Esophagus muscularis mucosa (tissue), 4 donors: ENCODE measurements around the gene NAT14. TPM values are rescaled to one million over a fixed set of nuclear protein-coding genes. Genes with fewer than 3 reads are reported as not detected.

Experiments used
- DNase-seq: peaks from one replicate; pipeline ENCODE4 v3.0.0-alpha.2; 2017; ENCODE audit errors: extremely low spot score
- H3K27ac ChIP-seq, 4 donors: fragments of 200-600 bp; sonication (generic); replicated peaks in 1 of 4; 1 replicate in 3 of 4; 2 replicates in 1 of 4; pipeline ENCODE4 v1.5.1; 2016 to 2019; ENCODE audit warnings: mild to moderate bottlenecking in 1 of 4
- H3K27me3 ChIP-seq, 4 donors: fragments of 200-600 bp; sonication (generic); one replicate each; pipeline versions ENCODE4 v1.5.1 to v1.6.0; 2016 to 2019
- H3K36me3 ChIP-seq, 4 donors: fragments of 200-600 bp; sonication (generic); one replicate each; pipeline ENCODE4 v1.5.1; 2016 to 2019
- H3K4me1 ChIP-seq, 4 donors: fragments of 200-600 bp; sonication (generic); one replicate each; pipeline ENCODE4 v1.5.1; 2016 to 2019
- H3K4me3 ChIP-seq, 4 donors: fragments of 200-600 bp; sonication (generic); 1 replicate in 2 of 4; 2 replicates in 2 of 4; pipeline ENCODE4 v1.5.1; 2016 to 2019; ENCODE audit warnings: mild to moderate bottlenecking in 4 of 4, moderate library complexity in 1 of 4
- H3K9me3 ChIP-seq, 4 donors: fragments of 200-600 bp; sonication (generic); 1 replicate in 3 of 4; 2 replicates in 1 of 4; pipeline ENCODE4 v1.5.1; 2016 to 2019
- EP300 ChIP-seq: sonication (generic); formaldehyde crosslinking; IDR thresholded peaks from one replicate; pipeline ENCODE4 v1.6.1; 2017; ENCODE audit warnings: antibody characterized with exemption
- POLR2A ChIP-seq: fragments of 450-650 bp; IDR thresholded peaks from one replicate; pipeline ENCODE4 v1.6.1; 2017; ENCODE audit warnings: antibody characterized with exemption, moderate library complexity, mild to moderate bottlenecking, low read depth
- POLR2AphosphoS5 ChIP-seq, 2 donors: sonication (generic); formaldehyde crosslinking; IDR thresholded peaks; one replicate each; pipeline ENCODE4 v1.6.1; 2017; ENCODE audit warnings: antibody characterized with exemption in 2 of 2
- WGBS: methylation state at CpG from one replicate; pipeline ENCODE4 v1.1.5; 2018; 5-methylcytosine and 5-hydroxymethylcytosine counted together
- intact Hi-C: fragments of 100-400 bp; cut with DNase I; formaldehyde crosslinking; loops from one replicate; pipeline ENCODE4 v1.15.1; 2023
- total RNA-seq, 4 donors: library from RNA; depleted of rRNA; stranded (reverse); fragments of >200 nt; gene quantifications; one replicate each; pipeline versions ENCODE4 v1.1.0 to v1.2.1, GENCODE V29; 2016
- TF ChIP-seq, protein P1 (sequence below), 3 experiments: fragments of 200-600 bp in 2 of 3; fragments of 450-650 bp in 1 of 3; sonication (generic) in 2 of 3; IDR thresholded peaks; one replicate each; pipeline ENCODE4 v1.5.1; 2017 to 2019; ENCODE audit warnings: antibody characterized with exemption in 3 of 3, mild to moderate bottlenecking in 2 of 3, moderate library complexity in 1 of 3

Gene NAT14
- total RNA-seq, 4 donors from 2014 or later, result 5.8 to 14.2 (median 10.2) TPM

DNA sequence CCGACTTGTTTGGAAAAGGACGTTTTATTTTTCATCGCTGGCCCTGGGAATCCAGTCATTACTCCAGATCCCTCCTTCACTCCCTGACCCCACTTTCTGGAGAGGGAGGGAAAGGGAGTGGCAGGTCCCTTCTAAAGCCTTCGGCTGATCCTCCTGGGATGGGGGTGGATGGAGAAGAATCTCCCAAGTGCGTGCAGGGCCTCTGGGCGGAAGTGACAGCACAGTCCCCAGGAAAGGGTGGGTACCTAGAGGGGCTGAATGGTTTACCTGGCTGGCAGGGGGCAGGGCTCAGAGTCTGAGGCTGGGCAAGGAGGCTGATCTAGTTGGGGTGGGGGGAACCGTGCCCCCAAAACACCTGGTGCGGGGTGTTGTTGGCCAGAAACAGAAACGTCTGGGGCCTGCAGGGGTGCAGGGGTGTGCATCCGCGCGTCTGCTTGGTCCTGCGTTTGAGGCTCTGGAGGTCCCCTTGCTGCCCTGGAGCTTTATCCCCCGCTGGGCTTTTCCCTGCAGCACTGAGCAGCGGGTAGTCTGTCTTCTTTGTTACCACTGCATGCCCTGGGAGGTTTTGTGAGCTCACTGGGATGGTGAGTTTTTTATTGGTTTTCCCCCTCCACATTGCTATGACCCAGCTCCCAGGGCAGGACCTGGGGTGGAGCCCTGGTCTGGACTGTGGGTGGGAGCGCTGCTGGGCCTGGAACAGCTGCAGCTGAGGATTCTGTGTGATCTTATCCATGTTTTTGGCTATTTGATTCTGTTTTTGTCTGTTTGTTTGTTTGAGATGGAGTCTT is 11.6 kb upstream of the NAT14 start:
- Histone ChIP-seq H3K27ac (peak overlapping the region in 1 of 4 donors; percentile 27), H3K9me3 (no peaks in the 10 kb centered on the region), H3K4me3 (no peak overlapping the region), H3K27me3 (no peaks in the 10 kb centered on the region), H3K4me1 (peaks cover 17 to 22% (median 21%) of the 10 kb centered on the region in 4 donors), H3K36me3 (no peaks in the 10 kb centered on the region)
- no peak for DNase-seq
- TF ChIP-seq POLR2AphosphoS5 (IDR thresholded peaks at IDR 0.05) (no peak), EP300 (no peak), POLR2A (no peak)
- TF ChIP-seq, protein P1, sequence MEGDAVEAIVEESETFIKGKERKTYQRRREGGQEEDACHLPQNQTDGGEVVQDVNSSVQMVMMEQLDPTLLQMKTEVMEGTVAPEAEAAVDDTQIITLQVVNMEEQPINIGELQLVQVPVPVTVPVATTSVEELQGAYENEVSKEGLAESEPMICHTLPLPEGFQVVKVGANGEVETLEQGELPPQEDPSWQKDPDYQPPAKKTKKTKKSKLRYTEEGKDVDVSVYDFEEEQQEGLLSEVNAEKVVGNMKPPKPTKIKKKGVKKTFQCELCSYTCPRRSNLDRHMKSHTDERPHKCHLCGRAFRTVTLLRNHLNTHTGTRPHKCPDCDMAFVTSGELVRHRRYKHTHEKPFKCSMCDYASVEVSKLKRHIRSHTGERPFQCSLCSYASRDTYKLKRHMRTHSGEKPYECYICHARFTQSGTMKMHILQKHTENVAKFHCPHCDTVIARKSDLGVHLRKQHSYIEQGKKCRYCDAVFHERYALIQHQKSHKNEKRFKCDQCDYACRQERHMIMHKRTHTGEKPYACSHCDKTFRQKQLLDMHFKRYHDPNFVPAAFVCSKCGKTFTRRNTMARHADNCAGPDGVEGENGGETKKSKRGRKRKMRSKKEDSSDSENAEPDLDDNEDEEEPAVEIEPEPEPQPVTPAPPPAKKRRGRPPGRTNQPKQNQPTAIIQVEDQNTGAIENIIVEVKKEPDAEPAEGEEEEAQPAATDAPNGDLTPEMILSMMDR (IDR thresholded peaks at IDR 0.05), result no peak
- intact Hi-C loops, result no loop called here
- WGBS, result 71% methylated on average over 16 of the region's 16 CpGs

DNA sequence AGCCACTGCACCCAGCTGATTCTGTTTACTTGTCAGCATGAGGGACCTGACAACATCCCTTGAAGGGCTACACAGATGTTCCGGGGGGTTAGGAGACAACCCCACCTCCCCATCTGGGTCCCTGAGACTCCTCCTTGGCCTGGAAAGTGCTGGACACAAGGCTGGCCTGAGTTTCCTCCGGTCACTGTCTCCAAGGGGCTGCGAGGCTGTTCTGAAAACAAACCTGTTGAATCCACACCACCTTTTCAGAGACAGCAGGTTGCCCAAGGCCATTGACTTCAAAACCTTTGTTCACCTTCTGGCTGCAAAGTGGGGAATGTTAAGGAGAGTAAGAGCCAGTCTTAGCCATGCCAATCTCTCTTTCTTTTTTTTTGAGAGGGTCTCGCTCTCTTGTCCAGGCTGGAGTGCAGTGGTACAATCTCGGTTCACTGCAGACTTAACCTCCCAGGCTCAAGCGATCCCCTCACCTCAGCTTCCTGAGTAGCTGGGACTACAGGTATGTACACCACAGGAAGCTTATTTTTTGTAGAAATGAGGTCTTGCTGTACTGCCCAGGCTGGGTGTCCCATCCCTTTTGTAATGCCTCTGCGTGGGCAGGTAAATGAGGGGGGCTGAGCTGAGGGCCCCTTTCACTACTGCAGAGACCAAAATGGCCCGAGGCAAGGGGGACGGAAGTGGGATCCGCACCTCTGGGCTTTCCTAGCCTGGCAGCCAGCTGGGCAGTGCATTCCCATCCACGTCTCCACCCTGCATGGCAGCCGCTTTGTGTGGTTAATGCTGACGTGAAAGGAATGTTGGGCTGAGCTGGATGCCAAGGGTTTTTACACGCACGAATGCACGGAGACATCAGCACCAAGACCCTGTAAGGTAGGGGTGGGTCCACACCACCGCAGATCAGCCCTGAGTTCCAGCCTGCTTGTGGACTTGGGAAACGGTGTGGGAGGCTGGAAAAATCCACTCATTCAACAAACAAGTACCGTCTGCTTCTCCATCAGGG is 10.4 kb upstream of the NAT14 start:
- Histone ChIP-seq H3K9me3 (no peaks in the 10 kb centered on the region), H3K27me3 (no peaks in the 10 kb centered on the region), H3K4me3 (no peak overlapping the region), H3K27ac (peak overlapping the region in 1 of 4 donors; percentile 96), H3K36me3 (no peaks in the 10 kb centered on the region), H3K4me1 (peaks cover 22 to 28% (median 24%) of the 10 kb centered on the region in 4 donors)
- no peak for DNase-seq
- WGBS, result 81% methylated on average over 14 of the region's 19 CpGs
- TF ChIP-seq, protein P1 (IDR thresholded peaks at IDR 0.05), result no peak
- TF ChIP-seq POLR2AphosphoS5 (IDR thresholded peaks at IDR 0.05), result no peak
- TF ChIP-seq EP300, result no peak
- no peak for TF ChIP-seq POLR2A
- intact Hi-C loops, result no loop called here

DNA sequence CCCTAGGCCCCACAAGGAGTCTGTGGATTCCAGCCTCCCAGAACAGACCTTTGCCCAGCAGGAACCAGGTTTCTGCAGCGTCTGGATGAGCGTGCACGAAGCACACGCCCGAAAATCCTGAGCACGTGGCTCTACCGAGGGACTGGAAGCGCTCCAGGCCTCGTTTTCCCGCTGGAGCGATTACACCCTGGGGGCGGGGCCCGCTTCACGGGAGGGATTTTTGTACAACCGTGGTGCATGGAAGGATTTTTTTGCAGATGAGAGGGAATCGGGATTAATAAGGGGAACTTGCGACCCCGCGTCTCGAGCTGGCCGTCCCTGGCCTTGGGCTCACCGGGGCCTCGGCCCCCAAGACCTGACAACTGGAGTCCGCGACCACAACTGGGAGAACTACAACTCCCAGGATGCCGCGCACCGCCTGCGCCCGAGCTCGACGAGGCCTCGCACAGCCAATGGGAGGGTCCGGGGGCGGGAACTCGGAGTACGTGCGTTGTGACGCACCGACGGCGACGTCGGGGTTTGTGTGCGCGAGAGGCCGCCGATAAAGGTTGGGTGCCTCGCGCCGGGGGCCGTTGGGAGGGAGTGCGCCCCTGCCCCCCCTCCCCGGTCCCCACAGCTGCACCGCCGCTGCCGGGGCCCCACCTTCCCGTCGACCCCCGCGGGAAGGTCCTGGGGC is 8.8 kb upstream of the NAT14 start, which contains the start of gene ZNF628:
Gene ZNF628, plus strand, starts transcription at position 518 of the 676 bp plus-strand sequence. CDS start 3,294 bp downstream, outside the sequence.
- intact Hi-C loops, result no loop called here
- 2% methylated on average over 22 of the region's 61 CpGs for WGBS
- peak within 1 kb of the TSS; percentile 95 to 96 (median 96) for H3K27ac ChIP-seq
- peak; percentile 79 for TF ChIP-seq POLR2A
- TF ChIP-seq EP300, result no peak
- TF ChIP-seq, protein P1 (IDR thresholded peaks at IDR 0.05), result no peak
- peak; percentile 90 to 98 for TF ChIP-seq POLR2AphosphoS5 (IDR thresholded peaks at IDR 0.05)
- peaks cover 22 to 28% (median 24%) of the 10 kb centered on the region in 4 donors for H3K4me1 ChIP-seq
- peak within 1 kb of the TSS; percentile 67 to 90 (median 67) for H3K4me3 ChIP-seq
- peaks cover 0 to 6% (median 4%) of the 10 kb centered on the region in 4 donors for H3K36me3 ChIP-seq
- H3K27me3 ChIP-seq, result no peaks in the 10 kb centered on the region
- no peaks in the 10 kb centered on the region for H3K9me3 ChIP-seq
- DNase-seq, result peak; percentile 99

DNA sequence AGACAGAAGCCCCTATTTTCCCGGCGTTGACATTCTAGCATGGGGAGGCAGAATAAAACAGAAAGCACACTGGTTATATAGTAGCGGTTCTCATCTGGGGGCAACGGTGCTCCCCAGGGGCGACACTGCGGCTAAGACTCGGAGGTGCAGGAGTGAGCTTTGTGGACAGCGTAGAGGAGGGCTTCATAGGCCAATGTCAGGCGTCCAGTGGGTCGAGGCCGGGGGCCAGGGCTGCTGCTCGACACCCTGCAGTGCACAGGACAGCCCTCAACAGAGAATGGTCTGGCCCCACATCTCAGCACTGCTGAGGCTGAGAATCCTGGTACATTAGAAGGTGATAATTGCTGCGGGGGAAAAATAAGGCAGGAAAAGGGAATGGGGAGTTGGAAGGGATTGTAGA is 7.1 kb upstream of the NAT14 start:
- no peak for DNase-seq
- Histone ChIP-seq H3K36me3 (peaks cover 14 to 23% (median 19%) of the 10 kb centered on the region in 4 donors), H3K27ac (peak overlapping the region in 1 of 4 donors; percentile 95), H3K4me1 (peaks cover 22 to 28% (median 24%) of the 10 kb centered on the region in 4 donors), H3K27me3 (no peaks in the 10 kb centered on the region), H3K4me3 (peak overlapping the region in 2 of 4 donors; percentile 67), H3K9me3 (no peaks in the 10 kb centered on the region)
- TF ChIP-seq POLR2AphosphoS5 (IDR thresholded peaks at IDR 0.05) (no peak), EP300 (no peak), POLR2A (no peak)
- TF ChIP-seq, protein P1 (IDR thresholded peaks at IDR 0.05), result no peak
- 89% methylated on average over 12 of the region's 13 CpGs for WGBS
- intact Hi-C loops, result no loop called here
